Central memory CD4-positive, alpha-beta T cell (primary cell): Measurements from ENCODE around the gene SNCAIP.

Source experiments
- DNase-seq: peaks from one replicate; pipeline ENCODE4 v3.0.0; 2022

SNCAIP gene

DNA sequence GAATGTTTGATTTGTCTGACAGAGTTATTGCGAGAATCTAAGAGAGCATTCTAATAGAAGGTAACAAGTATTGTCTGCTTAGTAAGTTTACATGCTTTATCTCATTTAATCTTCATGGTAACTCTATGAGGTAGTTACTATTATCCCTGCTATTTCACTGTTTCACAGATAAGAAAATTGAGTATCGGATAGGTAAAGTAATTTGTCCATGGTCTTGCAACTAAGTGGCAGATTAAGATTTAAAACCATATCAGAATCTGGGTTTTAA, 118.2 kb downstream of the SNCAIP start:
- no peak for DNase-seq

DNA sequence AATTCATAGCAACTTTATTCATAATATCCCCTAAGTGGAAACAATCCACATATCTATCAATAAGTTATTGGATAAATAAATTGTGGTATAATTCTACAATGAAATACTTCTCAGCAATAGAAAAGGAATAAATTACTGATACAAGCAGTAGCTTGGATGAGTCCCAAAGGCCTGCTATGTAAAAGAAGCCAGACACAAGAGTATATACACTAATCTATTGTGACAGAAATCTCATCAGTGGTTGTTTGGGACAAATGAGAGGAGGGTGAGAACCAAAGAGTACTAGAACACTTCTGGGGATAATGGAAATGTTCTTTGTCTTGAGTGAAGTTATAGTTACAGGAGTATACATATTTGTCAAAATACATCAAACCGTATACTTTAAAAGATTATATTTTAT, 119.3 kb downstream of the SNCAIP start:
- no peak for DNase-seq

DNA sequence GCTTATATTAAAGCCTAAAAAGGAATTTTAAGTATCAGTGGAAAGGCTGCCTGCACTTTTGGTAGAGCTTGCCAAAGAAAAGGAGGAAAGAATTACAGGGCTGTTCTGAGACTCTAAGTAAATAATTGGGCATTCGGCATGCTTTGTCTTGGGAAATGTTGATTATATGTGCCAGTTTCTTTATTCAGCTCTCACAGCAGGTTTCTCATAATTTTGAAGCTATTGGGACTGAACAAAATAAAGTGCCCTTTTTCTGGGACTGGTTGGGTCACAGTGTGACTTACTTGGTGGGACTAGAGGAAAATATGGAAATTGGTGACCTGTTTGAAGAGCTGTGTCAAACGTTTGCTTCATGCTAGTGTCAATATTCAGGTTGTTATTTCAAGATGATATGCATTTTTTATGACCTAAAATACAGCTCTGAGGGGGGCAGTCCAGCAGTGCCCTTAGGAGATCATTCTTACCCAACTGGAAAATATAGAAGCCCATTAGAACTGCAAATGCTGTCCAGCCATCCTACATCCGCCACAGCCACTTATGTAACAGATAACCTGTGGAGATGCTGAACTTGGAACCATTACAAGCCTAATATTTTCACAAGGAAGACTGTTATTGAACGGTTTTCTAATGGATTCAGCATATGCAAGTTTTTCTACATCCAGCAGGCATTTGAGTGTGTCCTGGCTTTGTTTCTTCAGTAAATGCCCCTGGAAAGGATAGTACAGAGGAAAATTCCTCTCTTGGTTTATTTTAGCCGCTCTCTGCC, 122.4 kb downstream of the SNCAIP start:
- DNase-seq: no peak

DNA sequence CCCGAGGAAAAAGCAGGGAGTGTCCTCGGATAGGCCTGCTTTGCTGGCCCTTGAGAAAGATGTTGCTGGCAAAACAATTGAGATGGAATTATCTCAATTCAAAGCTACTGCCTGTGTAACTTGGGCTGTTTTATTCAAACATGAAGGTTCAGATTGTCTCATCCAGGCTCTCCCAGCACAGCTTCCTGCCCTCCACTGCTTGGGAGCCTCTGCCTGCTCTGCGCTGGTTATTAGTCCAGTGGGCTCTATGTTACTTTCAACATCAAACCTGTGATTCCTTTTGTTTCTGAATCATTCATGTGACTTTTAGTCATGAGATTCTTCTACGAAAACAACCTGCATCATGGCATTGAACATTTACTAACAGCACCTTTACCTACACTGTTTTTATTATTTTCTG, 123.2 kb downstream of the SNCAIP start:
- no peak for DNase-seq

DNA sequence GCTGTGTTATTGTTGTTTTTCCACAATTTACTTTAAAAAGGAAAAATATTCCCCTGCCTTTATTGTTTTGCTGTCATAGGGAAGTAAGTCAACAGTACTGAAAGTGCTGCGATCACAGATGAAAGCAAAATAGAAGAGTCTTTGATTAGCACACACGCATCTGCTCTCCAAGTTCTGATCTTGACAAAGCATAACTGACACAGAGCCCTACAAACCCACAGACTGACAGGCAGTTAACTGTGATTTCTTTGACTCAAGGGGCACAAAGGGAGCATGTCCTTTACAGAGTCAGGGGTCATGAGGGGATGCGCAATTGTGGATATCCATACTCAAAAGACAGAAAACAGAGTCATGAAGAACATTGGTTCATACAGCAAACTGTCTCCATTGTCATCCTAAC, 123.7 kb downstream of the SNCAIP start:
- no peak for DNase-seq

DNA sequence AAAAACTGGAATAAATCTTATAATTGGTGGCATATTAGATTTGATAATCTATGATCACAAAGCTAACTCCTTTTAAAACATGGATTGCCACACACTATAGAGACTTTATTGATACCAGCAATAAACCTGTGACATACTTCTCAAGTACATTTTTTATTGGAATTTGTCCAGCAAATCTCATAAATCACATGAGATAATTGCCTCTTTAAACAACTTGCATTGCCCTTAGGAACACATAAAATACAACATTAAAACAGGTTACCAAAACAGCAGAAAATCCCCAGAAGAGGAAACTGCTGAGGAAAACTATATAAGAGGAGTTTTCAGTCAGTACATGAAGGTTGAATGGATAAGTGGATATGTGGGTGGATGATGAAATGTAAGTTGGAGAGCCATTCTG, 124.6 kb downstream of the SNCAIP start:
- DNase-seq: no peak

DNA sequence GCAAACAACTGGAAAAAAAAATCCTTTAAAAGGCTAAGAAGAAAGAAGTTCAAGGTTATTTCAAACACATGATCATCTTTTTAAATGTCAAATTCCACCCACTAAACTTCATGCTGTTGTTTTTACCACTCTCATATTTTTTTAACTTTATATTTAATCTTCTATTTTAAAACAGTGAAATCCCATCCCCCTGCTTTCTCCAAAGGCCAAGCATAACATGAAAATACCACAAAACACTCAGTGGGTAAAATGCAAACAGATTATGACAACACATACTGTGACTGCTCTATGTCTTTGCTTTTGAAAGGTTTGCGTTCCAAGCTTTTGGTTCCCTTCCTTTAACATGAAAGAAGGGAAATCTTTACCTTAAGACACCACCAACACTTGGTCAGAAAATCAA, 127.6 kb downstream of the SNCAIP start:
- DNase-seq: no peak

DNA sequence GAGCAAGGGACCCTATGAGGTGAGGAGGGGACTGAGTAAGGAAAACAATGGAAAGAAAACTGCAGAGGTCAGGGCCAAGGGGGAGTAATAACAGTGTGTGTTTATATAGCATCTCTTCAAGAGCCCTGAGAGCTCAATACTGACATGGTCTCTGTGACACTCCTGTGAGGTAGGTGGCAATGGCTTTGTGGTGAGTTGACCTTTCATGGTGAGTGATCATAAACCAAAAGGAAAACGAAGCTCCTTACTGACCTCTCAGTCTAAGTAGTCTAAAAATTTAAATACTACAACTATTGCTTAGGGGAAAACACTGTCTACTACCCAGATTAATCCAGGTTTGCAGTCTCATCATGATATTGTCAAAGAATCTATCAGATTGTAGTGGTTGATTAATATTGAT, 130.9 kb downstream of the SNCAIP start:
- no peak for DNase-seq

DNA sequence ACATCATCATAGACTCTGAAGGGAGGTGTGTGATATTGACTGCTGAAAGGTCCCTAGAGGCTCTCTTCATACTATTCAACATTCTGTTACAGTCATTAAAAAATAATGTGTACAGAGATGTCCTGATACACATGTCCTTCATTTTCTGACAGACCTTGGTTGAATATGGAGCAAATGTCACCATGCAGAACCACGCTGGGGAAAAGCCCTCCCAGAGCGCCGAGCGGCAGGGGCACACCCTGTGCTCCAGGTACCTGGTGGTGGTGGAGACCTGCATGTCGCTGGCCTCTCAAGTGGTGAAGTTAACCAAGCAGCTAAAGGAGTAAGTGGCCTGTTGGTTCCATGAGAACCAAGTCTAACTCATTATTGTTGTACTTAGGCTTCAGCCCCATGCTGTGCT, 132.4 kb downstream of the SNCAIP start:
- DNase-seq: no peak

DNA sequence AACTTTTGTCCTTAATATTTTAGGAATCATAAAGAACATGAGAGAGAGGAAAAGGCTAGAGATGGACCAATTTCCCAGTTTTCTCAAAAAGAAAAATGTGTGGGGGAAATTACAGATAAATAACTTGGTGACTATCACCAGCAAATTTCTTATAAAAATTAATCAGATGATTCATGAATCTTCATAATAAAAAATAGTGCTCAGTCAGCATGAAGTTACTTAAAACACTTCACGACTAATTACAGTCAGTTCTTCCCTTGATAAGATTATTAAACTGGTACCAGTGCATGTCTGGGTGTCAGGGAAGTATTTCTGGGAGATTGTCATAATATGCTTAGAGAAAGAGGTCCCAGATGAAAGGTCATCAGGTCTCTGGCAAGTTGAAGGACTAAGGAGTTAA, 133.0 kb downstream of the SNCAIP start:
- no peak for DNase-seq

DNA sequence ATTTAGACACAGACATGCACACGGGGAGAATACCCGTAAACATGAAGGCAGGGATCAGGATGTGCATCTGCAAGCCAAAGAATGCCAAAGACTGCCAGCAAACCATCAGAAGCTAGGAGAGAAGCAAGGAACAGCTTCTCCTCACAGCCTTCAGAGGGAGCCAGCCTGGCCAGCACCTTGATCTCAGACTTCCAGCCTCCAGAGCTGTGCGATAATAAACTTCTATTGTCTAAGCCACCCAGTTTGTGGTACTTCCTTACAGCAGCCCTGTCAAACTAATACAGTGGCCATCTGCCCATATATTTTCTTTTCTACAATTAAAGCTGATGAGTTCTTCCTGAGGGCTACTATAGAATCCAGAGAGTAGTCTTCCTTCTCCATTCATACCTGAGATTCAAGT, 135.0 kb downstream of the SNCAIP start:
- DNase-seq: no peak

DNA sequence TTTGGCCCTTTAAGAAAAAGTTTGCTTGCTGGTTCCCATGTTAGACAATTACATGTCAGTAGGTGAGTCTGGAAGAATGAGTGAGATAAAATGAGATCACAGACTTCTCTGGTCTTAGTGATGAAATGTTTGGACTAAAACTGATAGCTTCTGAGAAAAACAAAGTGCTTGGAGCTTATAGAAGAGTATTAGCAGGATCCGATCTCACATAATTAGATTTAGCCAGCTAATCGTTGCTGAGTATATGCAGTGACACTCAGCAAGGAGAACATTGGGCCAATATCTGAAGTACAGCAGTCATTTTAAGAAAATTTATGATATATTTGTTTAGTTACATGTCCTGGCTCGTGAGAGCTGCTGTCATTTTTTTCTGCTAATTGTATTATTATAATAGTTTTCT, 135.8 kb downstream of the SNCAIP start:
- DNase-seq: no peak

DNA sequence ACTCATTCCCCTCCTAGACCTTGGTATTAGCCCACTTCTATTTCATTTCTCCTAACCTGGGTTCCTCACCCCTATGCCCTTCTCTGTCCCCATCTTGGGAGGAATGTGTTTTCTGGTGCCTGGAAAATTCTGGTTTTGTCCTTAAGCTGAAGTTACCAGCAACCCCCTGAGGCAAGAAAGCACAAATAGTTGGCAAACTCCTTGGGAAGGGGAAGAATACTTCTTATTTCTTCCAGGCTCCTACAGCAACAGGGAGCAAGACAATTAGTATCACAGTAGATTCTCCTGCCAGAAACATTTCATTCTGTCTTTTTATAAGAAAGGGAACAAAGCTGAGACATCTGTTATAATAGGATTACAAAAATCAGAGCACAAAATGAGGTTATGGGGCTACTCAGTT, 142.5 kb downstream of the SNCAIP start:
- DNase-seq: no peak

DNA sequence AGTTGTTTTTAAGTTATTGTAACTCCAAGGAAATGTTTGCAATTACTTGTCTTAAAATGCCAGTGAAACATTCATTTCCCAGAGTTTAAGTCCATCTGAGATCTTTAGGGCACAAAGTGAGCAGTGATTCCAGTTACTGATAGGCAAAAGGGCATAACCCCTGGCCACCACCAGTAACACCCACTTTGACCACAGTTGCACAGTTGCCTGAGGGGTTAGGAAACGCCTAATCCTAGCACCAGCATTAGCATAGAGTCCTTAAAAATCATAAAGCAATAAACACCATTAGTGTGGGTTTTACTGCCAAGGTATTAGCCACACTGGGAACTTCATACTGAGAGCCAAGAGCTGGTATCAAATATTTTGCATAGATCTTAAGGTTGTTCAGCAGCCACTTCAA, 143.9 kb downstream of the SNCAIP start:
- DNase-seq: no peak

DNA sequence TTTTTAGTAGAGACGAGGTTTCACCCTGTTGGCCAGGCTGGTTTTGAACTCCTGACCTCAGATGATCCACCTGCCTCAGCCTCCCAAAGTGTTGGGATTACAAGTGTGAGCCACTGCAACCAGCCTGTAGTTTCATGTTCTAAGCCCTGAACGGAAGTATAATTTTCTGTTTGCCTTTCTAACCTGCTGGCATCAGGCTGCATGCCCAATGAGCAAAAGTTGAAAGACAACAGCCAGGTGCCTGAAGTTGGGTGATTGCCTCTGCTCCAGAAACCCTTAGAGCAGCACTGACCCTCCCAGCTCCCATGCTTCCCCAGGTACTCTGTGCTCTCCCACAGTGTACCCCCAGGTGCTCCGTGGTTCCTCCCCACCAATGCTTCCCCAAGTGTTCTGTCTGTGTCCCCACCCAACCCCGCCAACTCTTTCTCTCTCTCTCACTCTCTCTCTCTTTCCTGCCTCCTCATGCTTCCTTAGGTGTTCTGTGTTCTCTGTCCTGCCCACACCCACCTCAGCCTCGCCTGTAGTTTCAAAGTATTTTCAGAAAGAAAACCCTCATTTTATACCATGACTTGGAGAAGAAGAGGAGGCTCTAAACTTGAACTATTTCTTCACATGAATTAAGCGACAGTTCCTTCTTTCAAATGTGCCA, 145.3 kb downstream of the SNCAIP start:
- DNase-seq: no peak

DNA sequence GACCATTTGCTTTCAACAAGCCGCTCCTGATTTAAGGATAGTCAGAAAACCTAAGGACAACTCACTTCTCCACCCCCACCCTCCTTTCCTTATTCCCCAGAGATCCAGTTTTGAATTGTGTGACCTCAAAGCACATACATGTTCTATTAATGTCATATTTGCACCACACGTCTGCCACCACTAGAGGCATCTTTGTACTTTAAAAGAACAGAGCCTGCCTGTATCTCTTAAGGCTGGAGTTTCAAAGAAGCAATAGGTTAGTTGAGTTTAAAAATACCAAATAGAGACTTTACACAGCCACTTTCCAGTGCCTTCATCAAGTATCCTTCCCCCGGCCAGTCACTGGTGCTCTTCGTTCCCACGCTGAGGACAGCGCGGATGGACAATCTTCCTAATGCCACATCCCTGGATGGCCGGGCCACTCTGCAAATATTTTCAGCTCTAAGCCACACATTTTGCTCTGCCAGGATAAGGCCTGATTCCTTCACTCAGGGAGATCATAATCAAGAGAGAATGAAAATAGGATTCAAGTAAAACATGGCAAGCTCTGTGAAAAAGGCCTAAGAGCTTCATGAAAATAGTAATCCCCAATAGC, 146.3 kb downstream of the SNCAIP start:
- DNase-seq: no peak

DNA sequence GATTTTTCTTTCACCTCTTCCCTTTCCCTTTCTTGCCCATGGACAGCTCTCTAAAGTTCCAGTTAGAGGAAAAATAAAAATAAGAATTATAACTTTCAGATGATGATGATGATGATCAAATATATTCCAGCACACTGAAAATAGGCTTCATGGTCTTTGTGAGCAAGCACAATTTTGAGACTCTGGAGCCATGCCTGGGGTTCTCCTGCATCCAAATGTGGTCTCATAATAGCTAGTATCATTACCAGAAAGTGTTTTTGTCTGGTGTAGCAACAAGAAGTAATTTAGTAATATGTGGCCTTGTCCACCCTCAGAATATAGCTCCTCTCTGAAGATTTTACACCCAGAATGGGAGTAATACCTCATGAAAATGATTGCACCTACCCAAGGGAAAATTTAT, 150.4 kb downstream of the SNCAIP start:
- no peak for DNase-seq

DNA sequence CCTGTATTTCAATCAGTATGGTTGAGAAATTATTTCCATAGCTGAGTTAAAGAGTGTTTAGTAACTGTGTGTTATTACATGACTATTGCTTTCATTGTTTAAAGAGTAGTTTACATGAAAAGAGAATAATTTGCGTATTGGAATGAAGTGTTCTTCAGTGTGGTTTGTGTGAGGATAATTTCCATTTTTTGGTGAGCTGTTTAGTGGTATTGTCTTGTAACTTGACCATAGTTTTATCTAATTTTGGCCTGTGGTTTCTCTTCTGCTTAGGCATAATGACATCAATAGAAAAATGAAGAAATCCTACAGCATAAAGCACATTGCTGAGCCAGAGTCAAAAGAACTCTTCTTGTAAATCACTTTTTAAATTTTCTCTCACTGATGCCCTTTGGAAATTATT, 151.2 kb downstream of the SNCAIP start:
- no peak for DNase-seq

DNA sequence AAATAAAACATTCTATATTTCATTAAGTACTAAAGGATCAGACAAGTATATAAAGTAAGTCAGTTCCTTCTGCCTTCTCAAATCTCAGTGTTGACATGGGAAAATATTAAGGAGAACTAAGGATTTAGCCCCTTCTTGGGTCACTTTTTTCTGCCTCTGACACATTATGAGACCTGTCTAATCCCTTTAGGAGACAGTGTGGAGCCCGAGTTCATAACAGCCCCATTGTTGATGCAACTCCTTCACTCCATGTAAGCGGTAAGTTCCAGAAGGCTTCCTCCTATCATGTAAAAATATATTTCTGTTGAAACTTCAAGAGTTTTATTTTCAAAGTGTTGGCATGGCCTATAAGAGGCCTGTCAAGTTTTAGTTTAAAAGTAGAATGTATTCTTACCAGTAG, 152.2 kb downstream of the SNCAIP start:
- no peak for DNase-seq

DNA sequence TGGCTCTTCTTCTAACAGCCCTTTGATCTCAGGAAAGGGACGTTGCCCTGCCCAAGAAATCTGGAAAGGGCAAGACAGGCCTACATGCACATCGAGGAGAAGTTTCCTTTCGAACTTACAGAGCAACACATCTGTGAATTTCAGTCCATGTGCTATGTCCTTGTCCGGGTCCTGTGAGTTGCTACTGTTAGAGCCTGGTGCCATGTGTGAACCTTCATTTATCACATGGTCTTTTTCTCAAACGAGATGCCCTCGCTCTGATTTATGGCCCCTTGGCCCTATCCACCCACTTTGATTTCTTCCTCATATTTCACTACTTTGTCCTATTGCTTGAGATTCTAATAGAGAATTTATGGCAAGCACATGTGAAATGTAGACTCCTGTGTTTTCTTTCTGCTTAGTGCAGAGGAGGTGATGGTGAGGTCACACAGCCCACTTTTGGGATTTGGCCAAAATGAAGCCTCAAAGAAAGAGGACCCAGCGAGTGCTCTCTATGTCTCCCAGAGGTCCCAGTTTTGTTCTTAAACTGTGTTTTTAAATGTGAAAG, 153.1 kb downstream of the SNCAIP start:
- no peak for DNase-seq

DNA sequence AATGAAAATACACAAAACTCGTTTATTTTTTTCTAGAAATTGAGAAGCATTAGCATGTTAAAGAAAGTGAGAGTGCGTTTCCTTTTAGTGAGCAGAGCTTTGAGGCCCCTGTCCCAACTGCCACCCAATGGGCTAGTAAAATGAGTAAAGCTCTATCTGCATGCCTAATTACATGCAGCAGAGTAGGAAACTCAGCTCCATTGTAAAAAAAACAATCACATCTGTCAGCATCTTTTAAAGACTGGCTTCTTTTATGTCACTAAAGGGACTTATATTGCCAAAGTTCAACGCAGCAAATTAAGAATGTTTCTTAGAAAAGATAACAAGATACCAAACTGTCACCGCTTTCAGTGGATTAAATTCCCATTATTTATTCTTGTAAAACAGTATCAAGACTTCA, 154.0 kb downstream of the SNCAIP start:
- no peak for DNase-seq

DNA sequence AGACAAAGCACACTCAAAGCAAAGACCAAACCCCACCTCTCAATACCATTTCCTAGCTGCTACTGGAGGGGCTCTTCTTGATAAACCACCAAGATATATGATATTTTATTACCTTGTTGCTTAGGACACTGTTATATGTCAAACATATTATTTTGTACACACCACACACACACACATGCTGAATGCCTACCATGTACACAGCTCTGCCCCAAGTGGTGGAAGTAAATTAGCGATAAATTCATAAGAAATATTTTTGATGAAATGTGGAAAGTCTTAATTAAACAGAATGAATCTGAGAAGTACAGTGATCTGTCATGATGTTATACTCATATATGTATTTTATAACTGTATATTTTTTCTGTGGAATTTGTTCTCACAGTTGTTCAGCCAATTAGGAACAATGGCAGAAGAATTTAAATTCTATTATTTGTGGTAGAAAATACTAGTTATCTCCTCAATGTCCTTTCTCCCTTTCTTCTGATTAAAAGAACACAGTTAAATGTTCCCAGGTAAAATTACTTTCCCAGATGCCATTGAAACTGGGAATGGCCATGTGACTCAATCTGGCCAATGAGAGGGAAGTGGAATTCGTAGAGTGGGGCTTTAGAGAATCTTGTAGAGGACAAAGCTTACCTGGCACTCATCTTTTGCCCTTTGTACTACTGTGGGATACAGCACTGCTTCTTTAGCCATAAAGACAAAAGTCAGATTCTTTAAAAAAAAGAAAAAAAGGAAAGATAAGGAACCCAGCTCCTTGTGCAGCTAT, 156.5 kb downstream of the SNCAIP start:
- no peak for DNase-seq

DNA sequence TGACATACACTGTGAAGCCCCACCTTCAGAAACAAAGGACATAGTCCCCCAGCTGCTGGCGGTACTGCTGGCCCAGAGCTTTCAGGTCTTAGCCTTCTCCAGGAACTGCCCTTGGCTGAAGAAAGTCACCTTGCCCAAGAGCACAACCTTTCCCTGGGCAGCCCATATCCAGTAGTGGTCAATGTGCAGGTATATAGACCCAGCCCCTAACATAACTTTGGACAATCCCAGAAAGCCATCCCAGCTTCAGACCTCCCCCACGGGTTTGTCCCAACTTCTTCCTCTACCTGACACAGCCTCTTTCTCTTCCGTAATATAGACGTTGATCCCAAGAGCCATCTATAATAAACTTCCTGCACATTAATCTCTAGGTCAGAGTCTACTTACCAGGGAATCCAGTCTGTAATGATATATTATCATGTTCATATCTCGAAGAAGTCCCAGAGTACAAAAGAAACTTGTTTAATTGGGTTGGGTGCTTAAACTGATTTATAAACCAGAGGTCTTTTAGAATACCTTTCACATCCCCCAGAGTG, 157.4 kb downstream of the SNCAIP start:
- no peak for DNase-seq
